Activated naive CD4-positive, alpha-beta T cell treated with Interleukin-2 at 50 U/mL for 16 hours (primary cell): ENCODE data around the gene SIM1.
"Not testable (repeated sequence)": the region's sequence is repeated elsewhere in the genome, so short reads cannot be mapped to it uniquely, and the experiment has no call there.

Source experiments
- DNase-seq: peaks from one replicate; pipeline ENCODE4 v3.0.0-alpha.2; 2020

The SIM1 gene

GRCh38 chr6:100420711-100421110 lies 44.0 kb downstream of the SIM1 start:
- no peak for DNase-seq

DNA sequence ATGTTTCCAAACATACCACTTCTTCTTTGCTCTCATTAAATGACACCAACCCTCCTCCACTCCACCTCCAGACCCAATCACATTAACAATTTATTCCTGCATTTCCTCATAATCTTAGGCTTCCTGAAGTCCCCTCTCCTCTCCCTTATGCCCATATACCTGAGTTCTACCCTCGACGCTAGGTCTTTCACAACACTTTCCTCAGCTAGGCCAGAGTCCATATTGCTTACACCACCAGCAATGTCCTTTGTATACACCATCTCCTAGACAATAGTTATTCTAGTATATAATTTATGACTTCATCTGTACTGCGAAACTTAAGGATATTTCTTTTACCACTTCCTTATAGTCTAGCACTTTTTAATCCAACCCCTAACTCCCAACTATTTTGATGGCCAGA lies 47.7 kb downstream of the SIM1 start:
- no peak for DNase-seq

DNA sequence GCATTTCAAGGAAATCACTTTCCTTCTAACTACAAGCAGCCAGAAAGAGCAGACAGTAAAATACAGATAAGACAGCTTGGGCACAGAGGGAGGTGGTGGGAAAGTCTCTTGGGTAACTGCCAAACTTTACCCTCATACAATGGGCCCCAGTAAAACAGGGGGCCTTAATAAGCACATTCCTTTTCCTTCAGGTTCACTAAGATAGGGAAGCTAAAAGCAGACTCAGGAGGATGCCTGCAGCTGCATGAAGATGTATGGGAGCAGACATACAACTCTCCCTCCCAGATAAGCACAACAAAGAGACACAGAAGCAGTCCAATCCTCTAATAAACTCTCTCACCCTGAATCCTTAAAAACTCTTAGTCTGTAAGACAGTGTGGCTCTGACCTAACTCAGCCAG lies 49.0 kb downstream of the SIM1 start:
- DNase-seq = no peak

GRCh38 chr6:100412872-100413271 lies 51.8 kb downstream of the SIM1 start:
- no peak for DNase-seq

DNA sequence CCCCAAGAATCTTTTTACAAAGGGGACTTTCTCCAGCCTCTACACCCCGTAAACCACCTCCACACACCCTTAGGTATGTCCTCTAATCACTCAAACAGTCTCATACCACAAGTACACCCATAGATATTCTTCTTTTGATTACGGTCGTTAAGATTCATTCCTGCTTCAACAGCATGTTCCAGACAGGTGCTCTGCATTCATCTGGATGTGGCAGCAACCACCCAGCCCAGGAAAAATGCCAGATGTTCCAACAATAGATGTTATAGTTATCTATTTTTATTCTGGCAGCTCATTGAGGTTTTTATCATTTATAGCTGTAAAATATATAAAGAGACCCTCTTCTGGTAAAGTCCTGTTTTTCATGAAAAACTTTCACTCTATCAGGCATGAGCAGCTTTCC lies 60.7 kb downstream of the SIM1 start:
- DNase-seq = no peak

GRCh38 chr6:100393493-100393892 lies 71.2 kb downstream of the SIM1 start:
- DNase-seq = no peak

DNA sequence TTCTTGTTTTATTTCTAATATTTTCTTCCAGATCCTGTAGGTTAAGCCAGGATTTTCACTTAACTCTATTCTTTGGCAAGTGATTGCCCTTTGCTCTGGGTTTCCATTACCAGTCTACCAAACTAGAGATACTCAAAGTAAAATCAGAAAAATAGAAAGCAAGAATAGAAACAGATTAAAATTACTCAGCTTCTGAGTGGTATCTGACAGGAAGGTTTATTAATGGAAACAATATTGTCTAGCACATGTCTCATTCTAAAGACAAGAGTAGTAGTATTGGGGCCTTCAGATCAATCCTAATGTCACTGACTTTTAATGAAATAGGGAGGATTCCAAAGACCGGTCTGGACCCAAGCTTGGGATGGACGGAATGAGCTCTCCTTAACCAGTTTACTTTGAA lies 72.3 kb downstream of the SIM1 start:
- DNase-seq = no peak

DNA sequence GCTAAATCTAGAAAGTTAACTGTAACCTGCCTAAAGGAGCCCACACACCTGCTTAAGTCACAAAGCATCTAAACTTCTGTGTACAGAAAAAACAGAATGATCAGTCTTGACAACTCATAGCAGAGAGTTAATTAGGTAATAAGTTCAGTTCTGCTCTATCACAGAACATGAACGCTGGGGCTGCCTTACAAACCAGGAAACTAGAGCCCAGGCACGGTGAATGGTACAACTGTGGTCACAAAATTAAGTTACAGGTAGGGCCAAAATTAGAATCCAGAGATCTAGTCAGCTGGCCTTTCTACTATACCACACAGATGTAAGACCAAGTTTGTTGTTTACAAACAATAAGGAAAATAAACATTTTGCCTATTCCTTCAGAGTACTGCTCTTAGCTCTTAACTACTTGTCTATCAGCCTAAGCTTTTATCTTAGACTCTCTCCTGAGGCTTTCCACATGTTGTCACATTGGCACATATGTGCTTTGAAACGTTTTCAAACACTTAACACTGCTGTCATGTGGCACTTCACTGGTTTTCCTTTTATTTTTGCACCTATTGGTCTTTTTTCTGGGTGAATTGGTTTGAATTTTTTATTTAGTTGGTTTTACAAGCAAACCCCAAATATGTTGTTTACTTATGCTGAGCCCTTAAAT lies 75.7 kb downstream of the SIM1 start:
- DNase-seq = no peak

DNA sequence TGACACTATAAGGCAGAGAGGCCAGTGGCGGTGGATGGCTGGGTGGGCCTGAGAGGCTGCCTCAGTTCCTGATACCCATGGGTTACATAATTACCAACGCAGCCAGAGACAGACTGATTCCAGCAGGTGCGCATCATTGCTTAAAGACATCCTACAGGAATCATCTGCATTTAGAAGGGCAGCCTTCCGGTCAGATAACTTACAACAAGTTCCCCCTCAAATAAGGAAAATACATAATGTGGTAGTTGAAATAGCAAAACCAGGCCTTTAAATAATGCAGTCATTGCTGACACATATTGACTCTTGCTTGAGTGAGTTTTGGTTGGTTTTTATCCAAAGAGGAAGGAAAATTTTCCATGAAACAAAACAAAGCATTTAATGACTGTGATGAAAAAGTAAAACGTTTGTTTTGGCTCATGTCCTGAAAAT lies 81.9 kb downstream of the SIM1 start:
- DNase-seq = no peak

- no peak for DNase-seq
Measured at GRCh38 chr6:100382031-100382430, 82.7 kb downstream of the SIM1 start.

DNA sequence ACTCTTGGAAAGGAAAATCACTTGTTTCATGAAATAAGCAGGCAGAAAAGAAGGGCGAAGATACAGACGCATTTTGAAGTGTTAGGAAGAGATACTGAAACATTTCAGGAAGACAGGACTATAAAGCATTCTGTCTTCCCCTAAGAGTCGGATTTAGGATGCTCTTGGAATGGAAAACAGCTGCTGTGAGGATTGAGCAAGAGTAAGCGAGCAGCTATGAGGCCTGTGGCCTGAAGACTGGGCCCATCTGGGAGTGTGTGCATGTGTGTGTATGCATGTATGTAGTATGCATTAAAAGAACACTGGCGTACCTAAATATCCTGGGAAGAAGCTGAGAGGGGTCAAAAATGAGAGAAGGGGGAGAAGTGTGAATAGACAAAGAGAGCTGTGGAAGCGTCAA lies 83.6 kb downstream of the SIM1 start:
- DNase-seq = no peak

DNA sequence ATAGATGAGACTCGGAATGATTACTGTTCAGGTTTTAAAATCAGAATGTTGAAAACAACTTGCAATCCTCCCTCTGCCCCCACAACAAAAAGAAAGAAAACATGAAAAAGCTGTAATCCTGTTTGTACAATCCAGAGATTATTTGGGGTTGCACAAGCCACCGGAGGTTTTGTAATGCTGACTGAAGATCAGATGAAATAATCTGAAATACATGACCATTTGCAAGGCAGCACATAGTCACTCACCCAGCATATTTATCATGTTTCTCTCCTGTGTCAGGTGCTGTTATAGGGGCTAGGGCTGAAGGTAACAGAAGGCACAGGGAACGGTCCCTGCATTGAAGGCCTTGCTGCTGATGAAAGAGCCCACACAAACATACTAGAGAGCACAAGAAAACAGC lies 85.3 kb downstream of the SIM1 start:
- no peak for DNase-seq

DNA sequence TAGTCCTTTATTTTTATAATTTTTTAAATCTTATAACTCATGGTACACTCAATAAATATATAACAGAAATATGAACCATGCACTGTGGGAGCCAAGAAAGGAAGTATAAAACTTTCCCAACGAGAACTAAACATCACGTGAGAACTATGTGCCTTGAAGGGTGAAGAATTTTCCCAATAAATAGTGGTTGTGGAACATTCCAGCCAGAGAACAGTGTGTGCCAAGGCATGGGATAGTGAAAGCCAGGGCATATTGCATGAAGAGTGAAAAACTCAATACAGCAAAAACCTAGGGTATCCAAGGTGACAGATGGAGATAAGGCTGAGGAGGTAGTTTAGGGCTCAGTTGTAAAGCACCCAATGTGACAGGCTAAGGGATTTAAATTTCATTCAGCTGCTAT lies 86.1 kb downstream of the SIM1 start:
- no peak for DNase-seq

GRCh38 chr6:100376103-100376502 lies 88.6 kb downstream of the SIM1 start:
- no peak for DNase-seq

DNA sequence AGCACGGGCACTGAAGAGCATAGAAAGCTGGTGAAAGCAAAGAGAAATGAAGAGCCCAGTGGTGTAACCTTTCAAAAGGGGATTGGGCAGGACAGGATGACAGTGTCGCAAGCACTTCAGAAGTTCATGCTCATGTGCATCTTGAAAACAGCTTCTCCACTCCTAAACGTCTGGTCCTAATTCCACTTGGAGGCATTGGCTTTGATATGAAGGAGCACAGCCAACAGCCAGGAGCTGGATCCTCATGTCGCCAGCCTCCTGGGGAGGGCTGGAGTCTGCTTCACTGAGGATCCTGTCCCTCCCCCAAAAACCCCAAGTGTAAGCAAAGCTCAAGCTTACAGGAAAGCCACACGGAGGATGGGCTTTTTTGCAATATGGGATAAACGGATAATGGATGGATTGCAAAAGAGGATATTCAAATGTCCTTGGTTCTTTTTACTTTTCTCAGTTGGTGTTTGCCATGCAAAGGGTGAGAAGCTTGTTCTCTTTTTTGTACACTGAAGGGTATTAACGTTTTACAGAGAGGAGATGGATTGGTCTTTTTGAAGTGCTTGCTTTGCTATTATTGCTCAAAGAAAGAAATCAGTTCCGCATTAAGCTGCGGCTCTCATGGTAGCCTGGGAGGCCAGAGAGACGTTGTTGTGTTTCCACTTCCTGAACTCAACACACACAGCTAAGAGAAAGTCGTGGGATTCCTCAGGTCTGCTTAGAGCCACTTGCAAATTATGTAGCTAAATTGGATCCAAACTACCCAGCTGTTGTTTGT lies 92.2 kb downstream of the SIM1 start:
- no peak for DNase-seq

- DNase-seq = no peak
Measured at GRCh38 chr6:100371591-100371990, 93.1 kb downstream of the SIM1 start.

GRCh38 chr6:100370265-100370664 lies 94.5 kb downstream of the SIM1 start:
- no peak for DNase-seq

GRCh38 chr6:100366419-100366818 lies 98.3 kb downstream of the SIM1 start:
- DNase-seq = no peak

DNA sequence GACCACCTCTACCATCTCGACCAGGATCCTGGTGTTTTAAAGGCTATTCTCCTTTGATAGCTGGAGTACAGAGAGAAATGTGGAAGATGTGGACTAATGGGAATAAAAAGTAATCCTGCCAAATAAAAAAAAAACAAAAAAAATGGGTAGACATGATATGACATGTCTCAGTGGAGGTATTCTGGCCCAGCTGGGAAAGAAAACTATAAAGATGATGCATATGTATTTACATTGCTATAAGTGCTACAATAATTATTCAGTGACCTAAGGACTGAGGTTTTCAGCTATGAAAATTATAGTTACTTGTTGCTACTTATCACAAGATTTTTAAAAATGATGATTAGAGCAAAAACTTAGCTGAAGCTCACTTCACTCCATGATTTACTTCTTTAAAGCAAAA lies 101.1 kb downstream of the SIM1 start:
- no peak for DNase-seq

DNA sequence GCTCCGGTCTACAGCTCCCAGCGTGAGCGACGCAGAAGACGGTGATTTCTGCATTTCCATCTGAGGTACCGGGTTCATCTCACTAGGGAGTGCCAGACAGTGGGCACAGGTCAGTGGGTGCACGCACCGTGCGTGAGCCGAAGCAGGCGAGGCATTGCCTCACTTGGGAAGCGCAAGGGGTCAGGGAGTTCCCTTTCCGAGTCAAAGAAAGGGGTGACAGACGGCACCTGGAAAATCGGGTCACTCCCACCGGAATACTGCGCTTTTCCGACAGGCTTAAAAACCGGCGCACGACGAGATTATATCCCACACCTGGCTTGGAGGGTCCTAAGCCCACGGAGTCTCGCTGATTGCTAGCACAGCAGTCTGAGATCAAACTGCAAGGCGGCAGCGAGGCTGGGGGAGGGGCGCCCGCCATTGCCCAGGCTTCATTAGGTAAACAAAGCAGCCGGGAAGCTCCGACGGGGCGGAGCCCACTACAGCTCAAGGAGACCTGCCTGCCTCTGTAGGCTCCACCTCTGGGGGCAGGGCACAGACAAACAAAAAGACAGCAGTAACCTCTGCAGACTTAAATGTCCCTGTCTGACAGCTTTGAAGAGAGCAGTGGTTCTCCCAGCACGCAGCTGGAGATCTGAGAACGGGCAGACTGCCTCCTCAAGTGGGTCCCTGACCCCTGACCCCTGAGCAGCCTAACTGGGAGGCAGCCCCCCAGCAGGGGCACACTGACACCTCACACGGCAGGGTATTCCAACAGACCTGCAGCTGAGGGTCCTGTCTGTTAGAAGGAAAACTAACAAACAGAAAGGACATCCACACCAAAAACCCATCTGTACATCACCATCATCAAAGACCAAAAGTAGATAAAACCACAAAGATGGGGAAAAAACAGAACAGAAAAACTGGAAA lies 109.7 kb downstream of the SIM1 start:
- not testable (repeated sequence) for DNase-seq

DNA sequence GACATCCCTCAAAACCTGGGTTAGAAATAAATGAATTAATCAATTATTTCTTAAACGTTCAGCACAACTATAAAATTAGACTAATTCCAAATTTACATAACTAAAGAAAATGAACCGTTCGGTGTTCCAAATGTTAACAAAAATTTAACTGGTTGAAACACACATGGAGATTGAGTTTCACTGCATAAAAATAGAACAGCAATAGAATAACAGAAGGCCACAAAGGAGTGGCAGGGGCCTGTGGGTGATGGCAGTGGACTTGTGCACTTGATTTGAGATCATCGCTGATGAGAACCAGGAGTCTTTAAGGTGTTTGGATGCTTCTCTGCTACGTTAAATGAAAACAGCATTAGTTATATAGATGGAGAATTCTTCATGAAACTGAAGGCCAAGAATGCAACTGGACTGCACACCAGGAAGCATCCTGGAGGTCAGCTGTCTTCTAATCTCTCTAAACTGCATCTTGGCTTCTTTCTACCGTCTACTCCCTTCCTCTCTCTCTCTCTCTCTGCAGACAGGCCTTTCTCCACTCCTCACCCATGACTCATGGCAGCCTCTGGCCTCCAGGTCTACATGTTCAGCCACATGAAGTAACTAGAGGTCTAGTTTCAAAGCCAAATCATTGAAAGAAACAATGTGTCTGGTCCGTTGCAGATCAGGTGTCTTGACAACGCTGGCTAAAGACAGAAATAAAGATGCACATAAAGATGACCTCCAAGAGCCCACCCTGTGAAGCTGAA lies 111.3 kb downstream of the SIM1 start:
- no peak for DNase-seq

DNA sequence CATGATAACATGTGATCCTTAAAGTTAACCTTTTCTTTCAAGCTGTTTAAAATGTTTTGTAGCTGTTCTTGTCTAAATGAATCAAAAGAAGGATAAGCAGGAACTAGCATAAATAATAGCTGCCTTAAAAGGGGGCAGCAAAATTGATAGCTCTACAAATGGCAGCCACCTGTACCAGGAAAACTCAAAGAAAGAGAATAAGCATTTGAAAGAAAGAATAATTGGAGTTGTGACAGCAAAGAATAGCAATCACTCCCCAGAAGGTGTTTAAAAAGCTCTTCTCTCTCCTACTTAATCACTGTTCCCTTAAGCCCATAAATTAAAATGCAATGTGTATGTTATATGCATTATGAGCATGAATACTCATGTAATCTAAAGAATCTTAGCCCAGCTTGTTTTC lies 114.6 kb downstream of the SIM1 start:
- DNase-seq = no peak

DNA sequence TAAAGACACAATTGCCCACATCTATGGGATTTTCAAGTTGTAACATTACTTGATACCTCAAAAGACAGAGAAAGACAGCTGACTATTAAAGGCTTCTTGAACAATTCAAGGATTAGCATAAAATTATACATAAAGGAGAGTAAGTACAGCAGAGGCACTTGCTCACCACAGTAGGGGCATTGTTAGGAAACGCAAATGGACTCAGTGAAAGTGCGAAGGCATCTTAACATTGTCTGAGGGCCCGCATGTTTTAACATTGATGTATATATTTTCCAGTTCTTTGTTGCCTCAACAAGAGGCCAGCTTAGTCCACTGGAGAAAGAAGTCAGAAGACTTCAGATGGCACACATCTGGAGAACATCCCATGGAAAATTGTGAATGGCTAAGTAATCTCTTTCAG lies 115.4 kb downstream of the SIM1 start:
- no peak for DNase-seq
